PC-9 (cell line): Measurements from ENCODE around the gene GH2. TPM values are rescaled to one million over a fixed set of nuclear protein-coding genes. Genes with fewer than 3 reads are reported as not detected.
A peak's percentile ranks its signal among the peaks of the same experiment; 100 is the strongest.

ENCODE experiments used
- BruUV-seq: library from RNA; stranded (reverse); fragments of 400-500 nt; replicated peaks from 2 replicates; lab custom pipeline; 2021; lab: Mats Ljungman, UMichigan
- CTCF ChIA-PET: fragments of 300-600 bp; sonication (Branson Sonifier 250); formaldehyde crosslinking; loops from one replicate; lab custom pipeline; 2022; ENCODE audit warnings: antibody characterized with exemption; lab: Charles Lee
- POLR2A ChIA-PET: fragments of 300-600 bp; sonication (Branson Sonifier 250); formaldehyde crosslinking; loops from one replicate; lab custom pipeline; 2022; ENCODE audit warnings: antibody characterized with exemption; ENCODE audit not compliant: unreplicated experiment; lab: Charles Lee
- DNase-seq, 2 experiments: peaks; one replicate each; pipeline versions ENCODE4 v3.0.0 to v3.0.0-alpha.2; 2015 to 2022; ENCODE audit warnings: mixed read lengths in 1 of 2
- H2AFZ ChIP-seq: fragments of 200-600 bp; sonication (generic); 2 replicates; pipeline ENCODE4 v1.8.1; 2017; ENCODE audit warnings: antibody characterized with exemption
- H3F3A ChIP-seq: fragments of 200-600 bp; sonication (generic); 2 replicates; pipeline ENCODE4 v1.8.1; 2017; ENCODE audit warnings: antibody characterized with exemption, mild to moderate bottlenecking, low read depth; ENCODE audit not compliant: insufficient read depth
- H3K27ac ChIP-seq: fragments of 200-600 bp; sonication (generic); 2 replicates; pipeline ENCODE4 v1.6.1; 2016; ENCODE audit warnings: mixed run types
- H3K27me3 ChIP-seq: fragments of 200-600 bp; sonication (generic); 2 replicates; pipeline ENCODE4 v1.6.1; 2016; ENCODE audit warnings: low read depth, mixed run types; ENCODE audit not compliant: insufficient read depth
- H3K36me3 ChIP-seq: fragments of 200-600 bp; sonication (generic); 2 replicates; pipeline ENCODE4 v1.6.1; 2016; ENCODE audit warnings: low read depth, mixed run types
- H3K4me1 ChIP-seq: fragments of 200-600 bp; sonication (generic); replicated peaks from 2 replicates; pipeline ENCODE4 v1.6.1; 2016; ENCODE audit warnings: mixed run types; ENCODE audit not compliant: insufficient read depth
- H3K4me2 ChIP-seq: fragments of 200-600 bp; sonication (generic); 2 replicates; pipeline ENCODE4 v1.6.1; 2017; ENCODE audit warnings: mixed run types
- H3K4me3 ChIP-seq: fragments of 200-600 bp; sonication (generic); 2 replicates; pipeline ENCODE4 v1.6.1; 2016; ENCODE audit warnings: mixed run types
- H3K79me2 ChIP-seq: fragments of 200-600 bp; sonication (generic); 2 replicates; pipeline ENCODE4 v1.6.1; 2017; ENCODE audit warnings: low read depth, mixed run types
- H3K9me2 ChIP-seq: fragments of 200-600 bp; sonication (generic); 2 replicates; pipeline ENCODE4 v1.8.1; 2017; ENCODE audit warnings: mild to moderate bottlenecking; ENCODE audit not compliant: insufficient read depth
- H3K9me3 ChIP-seq: fragments of 200-600 bp; sonication (generic); 2 replicates; pipeline ENCODE4 v1.8.1; 2016; ENCODE audit warnings: low read depth; ENCODE audit not compliant: insufficient read depth
- H4K20me1 ChIP-seq: fragments of 200-600 bp; sonication (generic); 2 replicates; pipeline ENCODE4 v1.8.1; 2017; ENCODE audit not compliant: insufficient read depth
- CTCF ChIP-seq: fragments of 200-600 bp; sonication (generic); conservative IDR thresholded peaks from 2 replicates; pipeline ENCODE4 v1.6.1; 2017; ENCODE audit warnings: mixed run types, antibody characterized with exemption, mild to moderate bottlenecking, moderate library complexity
- EZH2 ChIP-seq: fragments of 200-600 bp; sonication (generic); IDR thresholded peaks from 2 replicates; pipeline ENCODE4 v1.8.0; 2017; ENCODE audit warnings: antibody characterized with exemption, low read depth
- intact Hi-C: fragments of 100-400 bp; cut with micrococcal nuclease; formaldehyde crosslinking; loops from one replicate; pipeline ENCODE4 v1.10.0; 2022; ENCODE audit not compliant: unreplicated experiment
- total RNA-seq: library from RNA; stranded (reverse); gene quantifications from 2 replicates; pipeline ENCODE4 v1.2.3, GENCODE V29; 2021

GH2 gene
- total RNA-seq, 1 experiment from 2014 or later, result not detected

GRCh38 chr17:63840591-63841349 is 41.0 kb downstream of the GH2 start:
- peaks cover 19% of the 10 kb centered on the region for H3F3A ChIP-seq
- BruUV-seq, result TSS peak; percentile 35
- peaks cover 45% of the 10 kb centered on the region for H3K4me1 ChIP-seq
- no peak overlapping the region for H2AFZ ChIP-seq
- H3K36me3 ChIP-seq, result no peaks in the 10 kb centered on the region
- peaks cover 8% of the 10 kb centered on the region for H4K20me1 ChIP-seq
- peak overlapping the region; percentile 88 for H3K4me2 ChIP-seq
- TF ChIP-seq CTCF (no peak), EZH2 (no peak)
- H3K27me3 ChIP-seq, result no peaks in the 10 kb centered on the region
- peaks cover 57% of the 10 kb centered on the region for H3K79me2 ChIP-seq
- H3K9me2 ChIP-seq, result no peaks in the 10 kb centered on the region
- no peaks in the 10 kb centered on the region for H3K9me3 ChIP-seq
- DNase-seq, result no peak
- H3K4me3 ChIP-seq, result peak overlapping the region; percentile 86
- ChIA-PET POLR2A (interaction anchor here (0.6 kb wide), 1 partner anchor 66 kb away, joined by 3 read pairs; no protein-coding TSS in a partner anchor), CTCF (no interaction called here)
- peak overlapping the region; percentile 43; the same call in 1 of the 2 replicates for H3K27ac ChIP-seq
- intact Hi-C loops, result loop anchor here (5.0 to 10.0 kb wide), 2 partner anchors 218 to 416 kb away; partner anchors contain the start of gene MAP3K3

- peak overlapping the region; percentile 88 for H3K4me2 ChIP-seq
- peaks cover 9% of the 10 kb centered on the region for H4K20me1 ChIP-seq
- CTCF ChIA-PET, result interaction anchor here (0.6 to 1.1 kb wide), 3 partner anchors 11 to 1773 kb away, joined by 3 to 4 read pairs (median 3); no protein-coding TSS in a partner anchor
- H3K27ac ChIP-seq, result peak overlapping the region; percentile 43; the same call in 1 of the 2 replicates
- POLR2A ChIA-PET, result interaction anchor here (0.6 kb wide), 1 partner anchor 10 kb away, joined by 6 read pairs; no protein-coding TSS in a partner anchor
- H3K9me2 ChIP-seq, result no peaks in the 10 kb centered on the region
- 0 out of 2 replicates have a peak, but pooled peaks cover 6% of the 10 kb centered on the region for H3K36me3 ChIP-seq
- no peaks in the 10 kb centered on the region for H3K9me3 ChIP-seq
- H3K4me1 ChIP-seq, result peaks cover 42% of the 10 kb centered on the region
- peaks cover 61% of the 10 kb centered on the region for H3K79me2 ChIP-seq
- TF ChIP-seq CTCF (no peak), EZH2 (no peak)
- peak overlapping the region; percentile 35; the same call in 1 of the 2 replicates for H3K4me3 ChIP-seq
- no peak overlapping the region for H2AFZ ChIP-seq
- peak; percentile 83 to 84 for DNase-seq
- BruUV-seq, result TSS peak; percentile 2
- peaks cover 22% of the 10 kb centered on the region for H3F3A ChIP-seq
- intact Hi-C loops, result loop anchor here (1.0 kb wide), 1 partner anchor 11 kb away; the partner anchor contains the start of genes FTSJ3 and PSMC5
- no peaks in the 10 kb centered on the region for H3K27me3 ChIP-seq
Observed at GRCh38 chr17:63838631-63839171, 43.0 kb downstream of the GH2 start.

GRCh38 chr17:63837962-63838600 is 43.7 kb downstream of the GH2 start:
- H3K36me3 ChIP-seq, result 0 out of 2 replicates have a peak, but pooled peaks cover 6% of the 10 kb centered on the region
- POLR2A ChIA-PET, result interaction anchor here (0.6 kb wide), 1 partner anchor 287 kb away, joined by 7 read pairs; no protein-coding TSS in a partner anchor

More at GRCh38 chr17:63837962-63838600, 43.7 kb downstream of the GH2 start:
- peaks cover 28% of the 10 kb centered on the region for H3F3A ChIP-seq
- TF ChIP-seq CTCF (no peak), EZH2 (no peak)
- H3K27ac ChIP-seq, result no peak overlapping the region
- peaks cover 39% of the 10 kb centered on the region for H3K4me1 ChIP-seq
- peaks cover 12% of the 10 kb centered on the region for H4K20me1 ChIP-seq
- no peak for DNase-seq
- no peak overlapping the region for H2AFZ ChIP-seq
- H3K79me2 ChIP-seq, result peaks cover 61% of the 10 kb centered on the region
- intact Hi-C loops, result no loop called here
- peak overlapping the region; percentile 88 for H3K4me2 ChIP-seq
- H3K27me3 ChIP-seq, result no peaks in the 10 kb centered on the region
- H3K9me2 ChIP-seq, result no peaks in the 10 kb centered on the region
- CTCF ChIA-PET, result interaction anchor here (1.0 to 1.1 kb wide), 2 partner anchors 10 to 36 kb away, joined by 3 read pairs; no protein-coding TSS in a partner anchor
- no peak overlapping the region for H3K4me3 ChIP-seq
- no TSS peak for BruUV-seq
- H3K9me3 ChIP-seq, result no peaks in the 10 kb centered on the region
